Embryonic facial prominence (tissue), 1 donor: Measurements from ENCODE around the gene CCR5AS.
"Not testable (repeated sequence)": the region's sequence is repeated elsewhere in the genome, so short reads cannot be mapped to it uniquely, and the experiment has no call there.

Experiments
- DNase-seq: peaks from one replicate; pipeline ENCODE4 v3.0.0-alpha.2; 2016; ENCODE audit errors: extremely low spot score

Gene CCR5AS

DNA sequence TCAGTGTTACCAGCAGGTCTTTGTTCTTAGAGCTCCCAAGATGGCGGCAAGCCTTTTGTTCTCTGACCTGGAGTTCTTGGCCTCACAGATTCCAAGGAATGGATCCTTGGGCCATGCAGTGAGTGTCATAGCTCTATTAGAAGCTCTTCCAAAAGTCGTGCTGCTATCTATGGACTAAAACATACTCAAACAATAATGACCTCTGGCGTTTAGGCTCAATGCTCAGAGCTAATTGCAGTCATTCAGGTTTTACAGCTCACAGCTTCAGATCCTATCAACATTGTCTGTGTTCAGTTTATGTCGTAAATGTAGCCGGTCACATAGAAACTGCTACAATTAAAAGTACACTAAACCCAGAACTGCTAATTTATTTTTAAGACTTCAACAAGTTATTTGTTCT, 22.4 kb upstream of the CCR5AS start:
- DNase-seq = no peak

DNA sequence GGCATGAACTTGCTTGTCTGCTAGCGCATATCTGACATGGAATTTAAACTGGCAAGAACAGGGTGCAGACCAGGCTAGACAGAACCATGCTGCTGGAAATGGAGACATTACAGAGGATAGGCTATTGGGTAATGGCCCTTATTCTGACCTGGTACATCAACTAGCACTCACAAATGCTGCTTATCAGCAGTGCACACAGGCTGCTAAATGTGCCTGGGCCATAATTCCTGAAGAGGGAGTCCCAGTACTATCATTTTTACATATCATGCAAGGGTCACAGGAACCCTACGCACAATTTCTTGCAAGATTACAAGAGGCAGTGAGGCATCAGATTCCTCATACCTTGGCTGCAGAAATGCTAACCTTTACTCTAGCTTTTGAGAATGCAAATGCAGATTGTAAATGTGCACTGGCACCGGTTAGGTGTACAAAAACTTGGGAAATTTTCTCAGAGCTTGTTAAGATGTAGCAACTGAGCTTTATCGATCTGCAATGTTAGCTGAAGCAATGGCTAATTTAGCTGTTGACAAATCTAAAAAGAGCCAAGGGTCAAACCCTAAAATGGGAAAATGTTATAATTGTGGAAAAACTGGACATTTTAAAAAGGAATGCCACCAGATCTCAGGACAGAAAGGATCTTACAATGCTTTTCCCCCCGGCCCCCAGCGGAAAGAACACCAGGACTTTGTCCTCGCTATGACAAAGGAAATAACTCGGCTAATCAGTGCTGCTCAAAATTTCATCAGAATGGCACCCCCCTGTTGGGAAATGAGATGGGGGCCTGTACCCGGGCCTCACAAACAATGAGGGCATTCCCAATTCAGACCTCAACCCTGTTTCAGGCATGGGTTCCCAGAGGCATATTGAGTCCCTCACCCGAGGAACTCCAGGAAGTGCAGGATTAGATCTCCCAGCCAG, 21.3 kb upstream of the CCR5AS start:
- DNase-seq = no peak

DNA sequence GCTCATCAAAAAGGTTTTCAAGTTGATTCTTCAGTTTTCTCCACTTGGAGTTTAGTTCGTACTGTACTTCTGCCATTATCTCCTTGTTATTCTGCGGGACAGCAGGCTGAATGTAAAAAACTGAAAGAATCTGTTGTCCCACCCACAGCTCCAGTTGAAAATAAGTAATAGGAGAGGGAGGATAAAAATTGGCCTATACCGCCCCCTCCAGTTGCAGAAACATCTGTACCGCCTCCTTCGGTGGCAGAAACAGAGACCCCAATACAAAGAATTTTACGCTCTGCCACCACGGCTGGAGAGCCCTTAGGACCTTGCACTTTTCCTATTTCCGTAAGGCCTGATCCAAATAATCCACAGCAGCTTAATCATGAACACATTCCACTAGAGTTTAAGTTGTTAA, 20.5 kb upstream of the CCR5AS start:
- not testable (repeated sequence) for DNase-seq

DNA sequence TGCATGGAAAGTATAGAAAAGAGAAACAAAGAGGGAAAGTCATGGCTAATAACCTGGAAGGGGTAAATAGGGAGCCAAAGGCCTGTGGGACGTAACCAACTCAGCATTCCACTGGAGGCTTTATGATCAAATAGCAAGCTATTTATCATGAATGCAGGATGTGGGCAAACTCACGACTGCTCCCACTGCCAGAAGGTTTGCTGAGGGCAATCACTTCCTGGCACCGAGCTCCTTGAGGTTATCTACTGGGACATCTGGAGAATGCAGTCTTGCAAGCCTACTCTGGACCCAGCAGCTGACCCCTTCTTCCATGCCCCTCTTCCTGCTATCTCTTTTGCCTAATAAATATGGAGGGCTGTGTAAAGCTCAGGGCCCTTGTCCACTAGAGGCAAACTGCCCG, 19.6 kb upstream of the CCR5AS start:
- not testable (repeated sequence) for DNase-seq

DNA sequence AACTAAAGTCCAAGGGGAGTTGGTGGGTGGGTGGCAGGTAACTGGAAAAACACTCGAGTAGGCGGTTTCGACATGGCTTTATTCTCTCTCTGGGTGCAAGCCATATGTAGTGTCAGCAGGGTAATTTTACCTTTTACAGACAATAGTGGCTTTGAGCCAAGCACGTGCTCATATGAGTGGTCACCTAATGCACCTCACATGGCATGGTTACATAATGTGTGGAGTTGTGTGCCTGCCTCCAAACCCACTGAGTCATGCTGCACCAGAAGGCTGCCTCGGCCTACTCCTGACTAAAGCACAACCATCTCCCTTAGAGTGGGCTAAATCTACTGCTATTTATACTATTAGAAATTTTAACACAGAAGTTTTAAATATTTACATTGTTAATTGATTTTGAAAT, 16.7 kb upstream of the CCR5AS start:
- DNase-seq = no peak

DNA sequence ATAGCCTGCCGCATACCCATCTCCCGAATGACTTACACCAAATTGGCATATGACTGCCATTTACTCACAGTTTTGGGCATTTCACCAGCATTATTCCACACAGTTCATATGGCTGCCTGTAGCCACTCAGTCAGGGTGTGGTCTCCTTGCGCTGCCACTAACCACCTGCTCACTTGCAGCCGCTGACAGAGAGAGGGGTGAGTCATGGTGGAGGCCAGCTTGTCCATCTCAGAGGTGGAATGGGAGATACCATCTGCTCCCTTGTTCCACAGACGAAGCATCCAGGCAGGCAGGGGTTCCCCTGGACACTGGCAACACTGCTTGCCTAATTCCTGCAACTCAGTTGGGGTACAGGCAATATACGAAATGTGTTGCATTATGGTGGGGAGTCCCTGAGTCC, 15.8 kb upstream of the CCR5AS start:
- no peak for DNase-seq

DNA sequence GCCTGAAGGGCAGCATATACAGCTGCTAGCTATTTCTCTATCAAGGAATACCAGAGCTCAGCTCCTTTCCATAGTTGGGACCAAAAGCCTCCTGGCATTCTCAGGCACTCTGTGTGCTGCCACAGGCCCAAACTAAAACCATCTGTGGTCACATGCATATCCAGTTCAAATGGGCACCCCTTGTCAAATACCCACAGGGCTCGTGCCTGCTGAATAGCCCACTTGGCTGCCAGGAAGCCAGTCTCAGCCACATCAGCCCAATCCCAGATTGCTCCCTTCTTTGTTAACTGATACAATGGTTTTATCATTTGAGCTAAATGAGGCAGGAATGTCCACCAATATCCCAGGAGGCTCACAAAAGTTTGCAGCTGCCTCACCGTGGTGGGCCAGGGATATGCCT, 14.1 kb upstream of the CCR5AS start:
- DNase-seq = no peak

DNA sequence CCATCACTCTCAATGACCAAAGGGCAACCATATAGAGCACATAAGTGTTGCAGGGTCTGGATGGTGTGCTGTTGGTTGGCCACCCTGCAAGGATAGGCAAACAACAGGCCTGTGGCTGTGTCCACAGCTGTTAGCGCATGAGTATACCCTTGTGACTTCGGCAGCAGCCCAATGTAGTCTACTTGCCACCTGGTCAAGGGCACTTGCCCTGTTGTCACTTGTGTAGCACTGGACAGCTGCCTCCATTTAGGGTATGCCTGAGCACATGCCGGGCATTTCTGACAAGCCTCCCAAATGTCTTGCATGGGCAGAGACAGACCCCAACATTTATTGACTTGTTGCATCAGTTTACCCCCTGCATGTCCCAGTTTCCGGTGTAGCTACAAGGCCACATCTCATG, 12.9 kb upstream of the CCR5AS start:
- DNase-seq = no peak

DNA sequence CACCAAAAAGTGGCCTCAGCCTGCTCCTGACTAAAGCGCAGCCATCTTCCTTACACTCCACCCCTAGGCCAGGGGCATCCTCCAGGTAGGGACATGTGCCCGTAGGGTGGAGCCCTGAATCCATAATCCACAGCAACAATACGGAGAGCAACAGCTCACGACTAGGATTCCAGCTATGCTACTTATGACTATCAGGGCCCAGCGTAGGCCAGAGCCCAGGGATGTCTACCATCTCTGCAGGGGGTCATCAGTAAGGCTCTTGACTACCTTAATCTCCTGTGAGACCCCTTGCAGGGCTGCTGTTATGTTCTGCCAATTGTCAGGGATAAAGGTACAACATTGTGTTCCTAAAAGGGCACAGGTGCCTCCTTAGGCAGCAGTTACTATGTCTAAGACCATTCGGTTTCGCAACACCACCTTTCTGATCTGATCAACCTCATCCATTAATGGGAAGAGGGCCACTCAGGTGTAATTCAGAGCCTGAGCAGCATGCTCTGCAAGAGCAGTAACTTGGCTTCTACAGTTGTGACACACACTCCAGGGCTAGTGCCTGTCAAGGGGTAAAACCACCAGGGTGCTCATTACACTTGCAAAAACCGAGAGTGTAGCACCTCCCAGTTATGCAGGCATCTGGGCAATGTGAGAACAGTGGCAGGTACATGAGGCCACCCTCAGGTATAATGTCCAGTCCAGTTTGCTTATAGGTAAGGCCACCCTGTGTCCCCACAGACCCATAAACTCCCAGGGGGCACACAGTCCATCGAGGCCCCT, 11.2 kb upstream of the CCR5AS start:
- DNase-seq = no peak

DNA sequence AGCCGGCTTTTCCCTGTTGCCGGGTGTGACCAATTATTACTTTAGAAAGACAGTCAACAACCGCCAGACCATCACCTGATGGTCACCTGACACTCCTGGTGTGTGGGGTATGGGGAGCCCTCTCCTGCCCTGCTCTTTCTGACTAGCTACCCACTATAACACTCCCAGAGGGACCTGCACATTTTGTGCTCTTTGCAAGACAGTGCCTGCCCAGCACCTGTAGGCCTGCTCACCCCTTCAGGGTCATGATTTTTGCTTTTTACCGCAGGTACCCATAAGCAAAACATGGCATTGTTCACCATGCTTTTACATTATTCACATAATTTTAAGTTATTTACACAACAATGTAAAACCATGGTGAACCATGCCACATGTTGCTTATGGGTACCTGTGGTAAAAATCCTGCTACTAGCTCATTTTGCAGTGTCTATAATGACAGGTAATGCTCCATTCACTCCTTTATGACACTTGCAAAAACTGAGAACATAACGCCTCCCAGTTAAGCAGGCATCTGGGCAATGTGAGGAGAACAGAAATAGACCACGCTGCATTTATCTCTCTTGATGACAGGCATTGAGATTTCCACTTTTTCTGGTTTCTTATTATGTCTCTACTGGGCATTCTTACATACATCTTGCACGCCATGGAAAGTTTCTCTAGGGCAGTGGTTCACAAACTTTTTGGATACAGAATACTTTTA, 10.1 kb upstream of the CCR5AS start:
- no peak for DNase-seq

DNA sequence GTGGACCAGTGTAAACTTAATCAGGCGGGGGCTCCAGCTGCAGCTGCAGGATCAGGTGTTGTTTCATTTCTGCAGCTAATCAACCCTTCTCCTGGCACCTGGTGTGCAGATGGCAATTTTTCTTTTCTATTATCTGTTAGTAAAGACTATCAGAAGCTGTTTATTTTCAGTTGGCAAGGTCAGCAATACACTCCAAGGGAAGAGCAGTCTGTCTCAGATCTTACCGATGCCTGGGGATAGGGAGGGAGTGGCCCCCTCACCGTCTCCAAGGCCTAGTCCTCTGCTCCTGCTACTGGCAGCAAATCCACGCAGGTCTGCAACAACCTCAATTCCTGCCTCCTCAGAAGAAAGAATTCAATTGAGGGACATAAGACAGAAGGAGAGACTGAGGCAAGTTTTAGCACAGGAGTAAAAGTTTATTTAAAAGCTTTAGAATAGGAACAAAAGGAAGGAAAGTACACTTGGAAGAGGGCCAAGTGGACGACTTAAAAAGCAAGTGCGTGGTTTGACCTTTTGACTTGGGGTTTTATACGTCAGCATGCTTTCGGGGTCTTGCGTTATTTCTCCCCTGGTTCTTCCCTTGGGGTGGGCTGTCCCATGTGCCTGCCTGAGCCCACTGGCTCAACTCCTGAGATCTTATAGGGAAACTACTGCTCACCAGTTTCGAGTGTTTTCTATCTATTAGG, 9.4 kb upstream of the CCR5AS start:
- no peak for DNase-seq

DNA sequence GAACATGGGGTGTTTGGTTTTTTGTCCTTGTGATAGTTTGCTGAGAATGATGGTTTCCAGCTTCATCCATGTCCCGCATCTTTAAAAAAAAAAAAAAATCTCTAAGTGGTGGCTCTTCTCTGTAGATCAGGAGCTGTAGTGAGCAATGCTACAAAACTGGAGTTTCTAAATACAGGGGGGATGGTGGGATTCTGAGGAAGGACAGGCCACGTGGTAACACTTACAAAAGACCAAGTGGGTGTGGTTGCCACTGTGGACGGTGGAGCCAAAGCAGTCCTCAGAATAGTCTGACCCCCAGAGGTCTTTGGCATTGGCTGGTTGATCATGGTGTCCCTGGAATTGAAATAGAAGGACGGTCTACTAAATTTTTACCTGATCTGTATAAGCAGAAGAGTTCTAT, 7.9 kb upstream of the CCR5AS start:
- no peak for DNase-seq

DNA sequence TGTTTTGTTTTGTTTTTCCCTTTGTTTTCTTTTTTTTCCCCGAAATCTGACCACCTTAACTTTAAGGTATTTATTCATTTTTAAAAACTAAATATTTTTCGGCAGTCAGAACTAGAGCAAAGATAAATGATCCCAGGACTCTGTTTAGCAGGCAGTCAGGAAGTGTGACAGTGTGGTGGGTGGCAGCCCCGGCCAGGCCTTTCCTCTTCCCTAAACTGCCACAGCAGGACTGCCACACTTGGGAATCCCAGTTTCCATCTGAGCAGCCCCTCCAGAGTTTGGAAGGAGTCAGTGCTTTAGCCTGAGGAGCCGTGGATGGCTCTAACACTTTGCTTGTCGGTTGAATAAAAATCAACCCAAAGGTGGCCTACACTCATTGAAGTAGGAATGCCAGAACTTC, 7.1 kb upstream of the CCR5AS start:
- DNase-seq = no peak

DNA sequence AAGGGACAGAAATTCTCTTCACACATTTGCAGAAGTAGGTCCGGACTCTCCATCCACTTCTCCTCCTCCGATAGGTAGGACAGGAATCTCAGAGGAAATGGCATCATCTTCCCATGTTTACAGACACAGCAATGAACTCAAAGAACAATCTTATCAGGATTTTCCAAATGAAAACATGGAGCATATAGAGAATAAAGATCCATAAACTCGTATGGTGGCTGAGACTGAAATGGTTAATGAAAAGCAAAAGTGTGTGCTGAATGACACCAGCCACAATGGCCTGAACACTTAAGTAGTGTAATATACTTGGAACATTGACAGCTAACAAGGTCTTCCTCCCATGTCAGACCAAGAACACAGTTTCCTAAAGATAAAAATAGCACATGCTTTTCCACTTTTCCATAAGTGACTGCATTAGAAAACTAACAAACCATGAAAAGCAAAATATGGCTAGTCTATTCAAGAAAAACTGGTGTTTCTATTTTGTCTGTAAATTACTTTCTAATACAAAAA, 6.0 kb upstream of the CCR5AS start:
- DNase-seq = no peak

DNA sequence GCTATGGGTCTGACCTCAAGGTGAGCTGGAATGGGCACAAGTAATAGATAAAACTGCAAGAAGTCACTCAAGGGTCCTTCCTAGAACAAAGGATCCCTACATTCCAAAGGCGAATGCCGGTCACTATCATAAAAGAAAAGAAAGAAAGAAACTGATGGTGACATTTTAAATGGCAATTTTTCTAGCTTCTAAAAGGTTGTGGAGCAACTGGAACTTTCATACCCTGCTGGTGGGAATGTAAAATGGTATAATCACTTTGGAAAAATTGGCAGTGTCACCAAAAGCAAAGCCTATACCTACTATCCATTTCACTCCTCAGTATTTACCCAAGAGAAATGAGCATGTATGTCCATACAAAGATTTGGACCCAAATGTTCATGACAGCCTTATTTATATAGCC, 4.4 kb upstream of the CCR5AS start:
- no peak for DNase-seq

DNA sequence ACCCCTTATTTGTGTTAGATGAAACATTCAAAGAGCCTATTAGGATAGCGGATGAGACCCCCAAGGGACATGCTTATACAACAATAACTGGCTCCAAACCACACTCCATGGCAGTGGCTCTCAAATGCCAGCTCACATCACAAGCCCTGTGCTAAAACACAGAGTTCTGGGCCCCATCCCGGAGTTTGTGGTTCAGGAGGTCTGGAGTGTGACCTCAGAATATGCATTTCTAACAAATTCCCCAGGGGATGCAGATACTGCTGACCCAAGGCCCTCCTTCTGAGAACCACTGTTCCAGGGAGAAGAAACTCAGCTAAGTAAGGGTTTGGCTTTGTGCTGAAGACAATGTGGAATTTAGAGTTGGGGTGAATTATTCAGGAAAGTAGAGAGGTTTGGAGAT, 3.8 kb upstream of the CCR5AS start:
- no peak for DNase-seq

DNA sequence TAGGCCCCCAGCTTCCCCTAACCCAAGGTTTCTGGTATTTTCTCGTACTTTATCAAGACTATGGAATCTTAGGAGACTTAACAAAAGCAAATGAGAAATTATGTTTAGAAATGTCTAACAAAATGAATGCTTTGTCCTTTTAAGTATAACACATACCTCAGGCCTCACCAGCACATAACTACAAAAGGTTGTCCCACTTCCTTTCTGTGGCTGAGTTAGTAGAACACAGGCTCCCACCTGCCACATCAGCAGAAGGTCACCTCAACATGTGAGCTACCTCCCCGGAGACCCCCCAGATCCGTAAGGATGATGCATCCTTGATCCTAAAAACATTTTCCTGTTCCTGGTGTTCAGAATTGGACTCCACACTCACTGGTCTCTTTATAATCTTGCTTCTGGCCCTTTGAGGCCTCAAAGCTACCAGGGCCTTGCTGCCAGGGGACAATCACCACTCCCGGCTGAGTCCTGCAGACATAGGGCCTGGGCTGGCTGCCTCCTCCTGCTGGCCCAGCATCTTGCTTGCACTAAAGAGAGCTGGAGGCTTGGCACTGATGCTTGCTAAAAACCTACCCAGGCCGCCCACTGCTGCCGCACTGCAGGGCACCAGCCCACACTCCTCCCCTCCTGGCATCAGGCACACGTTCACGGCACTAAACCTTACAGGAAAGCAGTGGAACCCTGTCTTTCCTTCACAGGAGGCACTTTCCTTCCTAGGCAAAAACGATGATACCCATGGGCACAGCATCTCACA, 3.0 kb upstream of the CCR5AS start:
- DNase-seq = no peak

DNA sequence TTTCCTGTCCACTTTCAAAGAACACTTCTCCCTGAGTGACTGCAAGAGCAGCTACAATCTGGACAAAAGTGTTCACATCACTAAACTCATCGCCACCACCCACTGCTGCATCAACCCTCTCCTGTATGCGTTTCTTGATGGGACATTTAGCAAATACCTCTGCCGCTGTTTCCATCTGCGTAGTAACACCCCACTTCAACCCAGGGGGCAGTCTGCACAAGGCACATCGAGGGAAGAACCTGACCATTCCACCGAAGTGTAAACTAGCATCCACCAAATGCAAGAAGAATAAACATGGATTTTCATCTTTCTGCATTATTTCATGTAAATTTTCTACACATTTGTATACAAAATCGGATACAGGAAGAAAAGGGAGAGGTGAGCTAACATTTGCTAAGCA, 2.0 kb upstream of the CCR5AS start:
- DNase-seq = no peak

DNA sequence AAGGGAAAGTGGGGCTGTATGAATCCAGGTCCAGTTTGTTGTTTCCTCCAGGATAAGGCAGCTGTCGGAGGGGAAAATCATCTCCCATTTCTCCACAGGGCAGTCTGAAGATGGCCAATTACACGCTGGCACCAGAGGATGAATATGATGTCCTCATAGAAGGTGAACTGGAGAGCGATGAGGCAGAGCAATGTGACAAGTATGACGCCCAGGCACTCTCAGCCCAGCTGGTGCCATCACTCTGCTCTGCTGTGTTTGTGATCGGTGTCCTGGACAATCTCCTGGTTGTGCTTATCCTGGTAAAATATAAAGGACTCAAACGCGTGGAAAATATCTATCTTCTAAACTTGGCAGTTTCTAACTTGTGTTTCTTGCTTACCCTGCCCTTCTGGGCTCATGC, 1.1 kb upstream of the CCR5AS start:
- no peak for DNase-seq

DNA sequence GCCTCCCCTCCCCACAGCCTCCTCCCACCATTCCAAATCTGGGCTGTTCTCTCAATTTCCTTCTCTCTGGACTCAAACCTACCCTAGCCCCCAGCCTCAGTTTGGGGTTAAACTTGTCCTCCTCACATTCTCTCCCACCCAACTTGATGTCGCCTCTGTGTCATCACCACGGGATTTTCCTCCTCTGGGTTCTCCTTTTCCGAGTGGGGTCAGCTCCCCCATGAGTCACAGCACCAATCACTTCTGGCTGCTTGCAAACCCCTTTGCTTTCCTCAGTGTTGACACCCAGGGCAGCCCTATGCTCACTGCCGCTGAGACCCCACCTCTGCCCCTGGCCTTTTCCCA, 451 bp downstream of the CCR5AS start:
- no peak for DNase-seq
